LoVo (cell line): Measurements from ENCODE around the gene SS18L1.

Experiments used
- DNase-seq: peaks from one replicate; pipeline ENCODE4 v3.0.0-alpha.2; 2016; ENCODE audit warnings: low spot score

SS18L1 gene

DNA sequence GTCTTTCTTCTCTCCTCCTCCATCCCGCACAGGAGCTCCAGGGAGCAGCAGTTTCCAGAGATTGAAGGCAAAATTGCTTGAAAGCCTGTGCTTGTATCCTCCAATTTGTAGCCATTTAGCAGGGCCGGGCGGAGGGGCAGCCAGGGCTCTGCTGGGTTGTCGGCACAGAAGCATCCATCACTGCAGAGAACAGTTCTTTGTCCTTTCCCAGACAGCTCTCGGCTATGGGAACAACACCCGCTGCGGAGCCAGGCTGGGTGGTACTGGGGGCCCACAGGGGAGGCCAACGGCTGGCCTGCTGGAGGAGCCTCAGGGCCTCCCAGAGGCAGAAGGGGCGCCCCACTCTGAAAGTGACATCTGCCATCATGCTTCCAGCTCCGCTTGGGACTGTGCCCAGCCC is 68.7 kb downstream of the SS18L1 start:
- DNase-seq = no peak

DNA sequence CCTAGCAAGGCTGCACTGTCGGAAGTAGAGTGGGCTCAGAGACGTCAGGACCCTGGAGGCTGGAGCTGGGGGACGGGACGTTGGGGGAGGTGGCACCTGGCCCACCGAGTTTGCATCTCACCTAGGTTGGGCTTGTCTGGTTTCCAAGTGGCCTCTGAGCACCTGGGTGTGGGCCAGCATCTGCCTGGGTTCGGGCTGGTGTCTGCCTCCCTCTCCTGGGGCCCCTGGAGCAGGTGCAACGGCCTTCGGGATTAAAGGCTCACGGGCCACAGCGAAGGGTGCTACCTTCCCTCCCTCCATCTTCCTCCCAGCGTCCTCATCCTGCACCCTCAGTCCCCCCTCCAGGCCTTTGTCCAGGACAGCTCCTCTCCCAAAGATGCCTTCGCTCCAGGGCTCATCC is 70.5 kb downstream of the SS18L1 start:
- no peak for DNase-seq

DNA sequence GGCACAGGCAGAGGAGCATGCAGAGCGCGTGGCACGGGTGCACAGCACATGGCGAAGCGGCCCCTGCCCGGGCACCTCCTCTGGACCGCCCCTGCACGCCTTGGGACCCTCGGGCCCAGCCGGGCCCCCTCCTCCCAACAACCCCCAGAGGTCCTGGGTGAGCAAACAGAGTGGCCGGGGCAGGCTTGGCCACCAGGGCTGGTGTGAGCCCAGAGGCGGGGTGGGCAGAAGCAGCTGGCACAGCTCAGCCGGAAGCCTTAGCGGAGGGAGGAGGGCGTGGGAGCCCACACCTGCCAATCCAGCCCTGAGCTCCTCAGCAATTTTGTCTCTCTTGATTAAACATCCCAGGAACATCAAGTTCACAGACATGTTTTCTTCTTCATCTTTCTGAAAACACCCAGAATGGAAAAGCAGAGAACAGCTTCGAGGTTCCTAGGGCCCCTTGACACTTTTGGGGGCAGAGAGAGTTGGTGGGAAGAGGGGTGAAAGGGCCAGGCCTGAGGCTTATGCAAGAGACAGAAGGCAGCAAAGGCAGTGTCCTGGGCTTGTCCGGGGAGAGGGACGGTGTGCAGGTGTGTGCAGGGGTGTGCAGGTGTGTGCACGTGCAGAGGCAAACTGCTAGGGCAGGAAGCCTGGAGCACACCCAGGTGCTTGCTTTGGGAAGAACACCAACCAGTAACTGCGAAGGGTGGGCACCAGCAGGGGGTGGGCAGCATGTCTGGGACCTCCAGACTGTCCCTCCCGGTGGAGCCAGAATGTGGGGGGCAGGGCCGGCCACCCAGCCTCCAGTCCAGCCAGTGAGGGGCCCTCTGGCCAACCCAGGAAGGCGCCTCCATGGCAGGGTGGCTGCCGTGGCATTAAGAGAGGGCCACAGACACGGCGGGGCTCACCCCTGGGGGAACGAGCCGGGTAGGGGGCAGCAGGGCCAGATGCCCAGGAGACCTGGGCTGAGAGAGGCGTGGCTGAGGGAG is 71.7 kb downstream of the SS18L1 start:
- DNase-seq = no peak

DNA sequence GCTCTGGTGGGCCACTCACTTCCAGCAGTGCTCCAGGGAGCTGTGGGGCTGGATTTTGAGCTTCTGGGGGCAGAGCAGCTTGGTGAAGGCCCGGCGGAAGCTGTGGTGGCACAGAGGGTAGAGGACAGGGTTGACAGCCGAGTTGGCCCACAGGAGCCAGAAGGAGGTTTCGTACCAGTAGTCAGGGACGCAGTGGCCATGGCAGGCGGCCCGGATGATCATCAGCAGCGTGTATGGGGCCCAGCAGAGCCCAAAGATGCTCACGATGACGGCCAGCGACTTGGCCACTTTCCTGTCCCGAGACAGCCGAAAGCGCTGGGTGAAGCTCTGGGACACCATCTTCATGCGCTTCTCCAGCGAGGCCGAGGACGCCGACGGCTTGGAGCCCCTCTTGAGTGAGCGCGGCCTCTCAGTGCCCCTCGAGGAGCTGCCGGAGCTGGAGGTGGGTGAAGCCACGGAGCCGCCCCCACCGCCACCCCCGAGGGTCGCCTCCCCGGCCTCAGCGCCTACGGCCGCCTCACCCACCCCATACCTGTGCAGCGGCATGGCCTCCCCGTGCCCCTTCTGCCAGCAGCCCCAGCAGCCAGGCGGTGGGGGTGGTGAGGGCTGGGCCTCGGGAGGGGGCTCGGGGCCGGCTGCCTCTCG is 72.5 kb downstream of the SS18L1 start:
- DNase-seq = no peak

DNA sequence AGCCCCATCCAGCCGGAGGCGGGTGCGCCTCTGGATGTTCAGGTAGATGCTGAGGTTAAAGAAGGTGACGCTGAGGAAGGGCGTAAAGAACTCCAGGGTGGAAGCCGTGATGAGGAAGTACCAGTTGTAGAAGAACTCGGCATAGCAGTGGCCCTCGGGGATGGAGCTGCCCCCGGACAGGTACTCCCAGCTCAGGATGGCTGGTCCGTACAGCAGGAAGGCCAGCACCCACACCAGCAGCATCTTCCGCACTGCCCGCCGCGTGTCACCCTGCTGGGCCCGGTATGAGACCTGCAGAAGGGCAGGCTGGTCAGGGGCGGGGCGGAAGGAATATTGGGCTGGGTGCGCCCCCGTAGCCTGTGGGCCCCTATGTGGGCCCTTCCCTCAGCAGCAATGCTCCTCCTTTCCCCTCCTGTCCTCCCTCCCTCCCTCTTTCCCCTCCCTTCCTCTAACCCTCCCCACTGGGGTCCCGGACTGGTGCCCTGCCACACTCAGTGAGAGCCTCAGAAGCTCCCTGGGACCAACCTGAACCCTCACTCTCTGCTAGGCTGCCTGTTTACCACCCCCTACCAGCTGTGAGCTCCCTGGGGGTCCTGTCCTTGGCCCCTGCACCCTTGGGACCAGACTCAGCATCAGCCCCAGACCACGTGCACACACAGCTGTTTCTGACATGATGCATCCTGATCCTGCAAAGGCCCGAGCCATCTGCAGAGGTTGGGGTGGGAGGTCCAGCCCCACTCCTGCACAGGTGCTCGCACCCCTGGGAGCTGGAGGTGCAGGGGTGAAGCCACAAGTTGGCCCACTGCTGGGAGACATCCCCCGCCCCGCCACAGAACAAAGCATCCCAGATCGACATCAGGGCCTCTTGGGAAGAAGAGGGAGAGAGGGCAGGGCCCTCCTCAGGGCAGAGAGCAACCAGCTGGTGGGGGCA is 73.3 kb downstream of the SS18L1 start:
- no peak for DNase-seq

DNA sequence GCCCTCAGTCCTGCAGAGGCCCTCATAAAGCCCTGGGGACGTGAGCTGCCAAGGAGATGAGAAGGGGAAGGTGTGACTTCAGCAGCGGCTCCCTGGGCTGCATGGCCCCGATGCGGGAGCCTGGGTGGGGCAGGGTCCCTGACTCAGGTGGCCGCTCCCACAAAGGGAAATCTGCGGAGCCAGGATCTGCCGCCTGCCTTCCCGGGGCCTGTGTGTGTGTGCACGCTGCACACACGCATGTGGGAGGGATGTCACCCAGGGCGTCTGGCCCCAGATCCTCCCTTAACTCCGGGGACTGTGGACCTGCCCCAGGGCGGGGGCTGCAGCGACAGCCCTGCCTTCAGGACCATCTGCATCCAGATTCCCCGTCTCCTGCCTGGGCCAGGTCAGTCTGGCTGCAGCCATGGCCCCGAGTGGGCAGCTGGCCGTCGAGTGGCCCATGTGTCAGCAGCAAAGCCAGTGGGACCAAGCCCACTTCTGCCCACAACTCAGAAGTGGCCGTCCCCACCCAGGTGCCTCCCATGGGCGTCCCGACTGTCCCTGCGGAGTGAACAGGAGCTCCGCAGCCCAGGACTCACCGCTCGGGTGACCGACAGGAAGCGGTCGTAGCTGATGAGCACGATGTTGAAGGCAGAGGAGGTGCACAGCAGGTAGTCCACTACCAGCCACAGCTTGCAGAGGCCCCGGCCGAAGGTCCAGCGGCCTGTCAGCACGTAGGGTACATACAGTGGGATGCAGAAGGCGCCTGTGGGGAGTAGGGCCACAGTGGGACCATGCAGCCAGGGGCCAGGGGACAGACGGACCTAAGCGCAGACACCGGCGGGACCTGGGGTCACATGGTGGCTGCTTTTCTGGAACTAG is 74.6 kb downstream of the SS18L1 start:
- DNase-seq = no peak

DNA sequence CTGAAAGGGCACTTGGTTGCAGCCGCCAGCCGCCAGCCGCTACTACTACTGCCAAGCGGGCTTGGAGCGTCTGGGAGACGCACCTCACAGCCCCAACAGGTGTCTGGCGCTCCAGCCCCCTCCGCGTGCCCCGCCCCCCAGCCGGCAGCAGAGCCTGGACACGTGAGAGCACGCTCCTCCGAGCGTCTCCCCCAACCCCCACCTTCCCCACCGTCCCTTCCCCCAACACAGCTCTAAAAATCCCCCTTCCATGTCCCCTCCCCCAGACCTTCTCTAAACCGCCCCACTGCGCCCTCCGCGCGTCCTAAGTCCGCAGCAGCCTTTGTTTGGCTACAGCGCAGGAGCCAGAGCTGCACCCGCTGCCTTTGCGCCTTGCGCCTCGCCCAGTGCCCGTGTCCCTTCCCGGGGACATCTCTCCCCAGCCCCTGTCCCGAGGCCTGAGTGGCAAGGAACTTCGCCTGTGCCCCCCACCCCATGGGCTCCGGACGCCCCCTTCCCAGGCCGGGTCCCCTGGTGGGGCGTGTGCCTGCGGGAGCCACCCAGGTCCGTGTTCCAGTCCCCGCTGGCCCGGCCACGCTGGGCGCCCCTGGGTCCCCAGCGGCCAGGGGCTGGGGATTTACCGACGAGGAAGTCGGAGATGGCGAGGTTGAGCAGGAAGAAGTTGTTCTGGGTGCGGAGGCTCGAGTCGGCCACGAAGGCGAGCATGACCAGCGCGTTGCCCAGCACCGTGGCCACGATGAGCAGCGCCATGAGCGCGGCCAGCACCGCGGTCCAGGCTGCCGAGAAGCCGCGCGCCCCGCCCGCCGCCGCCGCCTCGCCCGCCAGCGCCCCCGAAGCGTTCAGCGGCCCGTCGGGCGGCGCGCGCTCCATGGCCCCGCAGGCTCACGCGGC is 75.8 kb downstream of the SS18L1 start:
- DNase-seq = no peak

DNA sequence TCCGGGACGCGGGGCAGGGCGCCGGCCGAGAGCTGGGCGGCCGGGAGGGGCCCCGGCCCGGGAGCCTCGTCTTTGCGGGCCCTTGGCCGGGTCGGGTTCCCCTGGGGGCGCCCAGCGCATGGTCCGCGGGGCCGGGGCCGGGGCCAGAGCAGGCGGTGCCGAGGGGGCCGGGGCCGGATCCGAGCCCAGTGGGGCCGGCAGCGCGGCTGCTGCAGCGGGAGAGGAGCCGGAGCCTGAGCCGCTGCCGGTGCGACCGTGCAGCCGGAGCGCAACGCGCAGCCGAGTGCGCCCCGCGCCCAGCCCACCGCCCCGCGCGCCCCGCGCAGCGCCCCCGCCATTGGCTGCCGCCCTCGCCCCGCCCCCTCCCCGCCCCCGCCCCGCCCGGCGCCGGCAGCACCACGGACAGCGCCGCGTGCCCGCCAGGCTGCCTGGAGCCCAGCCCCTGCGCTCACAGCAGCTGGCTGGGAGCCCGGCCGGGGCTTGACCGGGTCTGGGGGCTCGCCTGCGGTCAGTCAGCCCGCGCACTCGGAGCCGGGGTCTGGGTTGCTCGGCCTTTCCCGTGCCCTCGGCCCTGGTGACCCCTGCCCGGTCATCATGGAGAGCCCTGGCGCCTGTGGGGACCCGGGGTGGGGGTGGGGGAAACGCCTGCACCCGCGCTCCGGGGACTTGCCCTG is 76.6 kb downstream of the SS18L1 start, which contains the start of gene HRH3:
HRH3 (minus strand) TSS at position 287 of the 674 bp plus-strand sequence. CDS start 308 bp downstream, outside the sequence.
- DNase-seq = no peak

DNA sequence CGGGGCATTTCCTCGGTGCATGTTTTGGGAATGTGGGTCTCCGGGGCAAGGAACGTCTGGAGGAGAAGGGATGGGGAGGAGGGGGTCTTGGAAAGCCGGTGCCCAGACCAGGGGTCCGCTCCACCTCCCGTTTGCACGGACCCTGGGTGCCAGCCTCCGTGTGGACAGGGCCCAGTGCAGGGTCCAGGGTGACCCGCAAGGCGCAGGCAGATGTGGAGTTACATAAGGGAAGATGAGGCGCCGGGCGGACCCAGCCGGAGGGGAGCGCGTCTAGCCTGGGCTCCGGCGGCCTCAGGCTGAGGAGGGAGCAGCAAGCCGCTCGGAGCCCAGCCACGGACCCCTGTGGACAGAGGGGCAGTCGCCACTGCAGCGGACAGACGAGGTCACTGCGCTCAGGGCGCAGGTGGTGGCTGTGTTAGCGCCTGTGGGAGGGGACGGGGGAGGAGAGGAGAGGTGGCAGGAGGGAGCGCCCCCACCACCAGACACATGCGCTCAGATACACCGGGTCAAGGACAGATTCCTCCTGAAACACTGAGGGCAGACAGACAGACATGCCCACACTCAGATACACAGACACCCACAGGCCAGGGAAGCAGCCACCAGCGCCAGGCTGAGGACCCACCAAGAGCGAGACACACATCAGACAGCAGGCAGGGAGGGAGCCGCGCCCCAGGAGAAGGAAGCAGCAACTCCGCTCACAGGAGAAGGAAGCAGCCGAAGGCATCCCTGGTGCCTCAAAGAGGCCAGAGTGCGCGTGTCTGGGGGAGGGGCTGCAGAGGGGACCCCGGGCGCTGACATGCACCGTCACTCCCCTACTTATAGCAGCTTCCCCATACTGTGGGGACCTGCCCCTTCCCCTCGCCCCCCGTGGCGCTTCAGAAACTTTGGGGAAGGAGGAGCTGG is 77.3 kb downstream of the SS18L1 start:
- no peak for DNase-seq

DNA sequence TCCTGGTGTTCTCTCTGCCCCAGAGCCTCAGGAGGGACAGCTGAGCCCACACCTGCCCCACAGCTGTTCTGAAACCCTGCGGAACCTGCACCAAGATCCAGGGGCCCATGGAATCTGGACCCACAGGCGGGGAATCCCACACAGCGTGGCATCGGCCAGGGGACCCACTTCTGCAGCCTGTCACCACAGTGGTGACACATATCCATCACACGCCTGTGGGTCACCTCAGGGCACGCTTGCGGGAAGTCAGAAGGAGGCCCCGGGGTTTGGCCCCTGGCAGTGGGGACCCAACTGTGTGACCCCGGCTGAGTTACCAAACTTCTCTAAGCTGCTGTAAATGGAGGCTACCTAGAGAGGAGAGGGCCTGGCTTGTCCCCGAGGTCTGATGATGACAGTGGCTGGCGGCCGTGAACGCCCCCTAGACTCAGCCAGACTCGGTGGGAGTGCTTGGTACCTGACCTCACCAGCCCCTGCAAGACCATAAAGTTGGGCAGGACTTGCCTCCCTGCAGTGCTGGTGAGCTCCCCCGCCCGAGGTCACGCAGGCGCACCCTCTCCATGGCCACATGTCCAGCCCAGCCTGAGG is 78.8 kb downstream of the SS18L1 start:
- DNase-seq = no peak

DNA sequence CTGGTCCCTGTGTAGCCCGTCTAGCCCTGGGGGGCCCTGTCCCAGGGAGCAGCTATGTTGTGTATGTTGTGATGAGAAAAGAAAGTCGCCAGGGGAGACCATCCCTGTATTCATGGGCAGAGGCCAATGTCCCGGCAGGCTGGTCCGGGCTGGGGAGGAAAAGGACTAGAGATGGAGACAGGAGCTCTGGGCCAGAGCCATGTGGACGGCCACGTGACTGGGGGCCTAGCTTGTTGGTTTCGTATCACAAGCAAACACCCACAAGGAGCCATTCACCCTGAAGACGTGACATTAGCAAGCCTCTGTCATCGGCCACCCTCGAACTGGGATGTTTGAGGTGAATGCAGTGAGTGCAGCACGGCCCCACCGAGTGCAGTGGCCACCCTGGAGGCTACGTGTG is 79.4 kb downstream of the SS18L1 start:
- DNase-seq = no peak

DNA sequence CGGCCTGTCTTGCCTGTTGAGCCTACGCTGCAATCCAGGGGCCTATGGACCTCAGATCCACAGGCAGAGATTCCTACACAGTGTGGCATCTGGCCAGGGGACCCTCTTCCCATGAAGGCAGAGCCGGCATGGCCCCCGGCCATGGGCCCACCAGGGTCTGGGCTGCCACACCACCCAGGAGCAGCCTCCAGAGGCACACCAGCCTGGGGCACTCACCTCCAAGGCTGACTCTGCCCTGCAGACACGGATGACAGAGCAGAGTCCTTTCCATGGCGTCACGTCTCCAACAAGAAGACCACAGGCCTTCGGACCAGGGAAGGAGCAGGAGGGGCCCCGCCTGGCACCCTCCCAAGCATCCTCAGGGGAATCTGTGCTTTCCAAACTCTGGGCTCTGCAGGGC is 80.0 kb downstream of the SS18L1 start:
- no peak for DNase-seq

DNA sequence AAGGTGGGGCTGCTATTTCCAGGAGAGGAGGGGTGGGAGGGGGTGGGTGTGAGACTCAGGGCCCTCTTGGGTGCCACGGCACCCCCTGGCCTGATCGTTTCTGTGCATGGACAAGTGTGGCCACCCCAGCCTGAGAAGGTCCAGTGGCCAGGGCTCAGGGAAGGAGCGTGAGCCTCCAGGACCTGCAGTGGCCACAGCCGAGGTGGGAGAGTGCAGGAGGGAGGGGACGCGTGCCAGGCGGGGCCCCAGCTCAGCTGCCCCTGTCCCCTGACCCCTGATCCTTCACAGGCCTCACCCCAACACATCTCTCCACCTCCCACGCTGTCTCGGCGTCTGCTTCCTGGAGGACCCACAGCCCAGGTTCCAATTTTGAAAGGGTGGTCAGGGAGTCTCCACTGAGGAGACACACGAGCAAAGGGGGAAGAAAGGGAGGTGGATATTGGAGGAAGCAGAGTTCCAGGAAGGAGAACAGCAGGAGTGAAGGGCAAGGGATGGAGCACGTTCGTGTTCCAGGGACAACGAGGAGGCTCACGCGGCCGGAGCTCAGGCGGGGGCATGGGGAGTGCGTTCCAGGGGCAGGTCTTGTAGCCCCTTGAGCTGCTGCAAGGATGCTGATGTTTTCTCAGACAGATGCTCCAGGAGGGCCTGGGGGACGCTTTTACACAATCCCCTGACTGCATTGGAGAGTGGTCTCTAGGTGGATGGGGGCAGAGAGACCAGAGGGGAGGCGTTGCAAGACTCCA is 80.7 kb downstream of the SS18L1 start:
- no peak for DNase-seq

DNA sequence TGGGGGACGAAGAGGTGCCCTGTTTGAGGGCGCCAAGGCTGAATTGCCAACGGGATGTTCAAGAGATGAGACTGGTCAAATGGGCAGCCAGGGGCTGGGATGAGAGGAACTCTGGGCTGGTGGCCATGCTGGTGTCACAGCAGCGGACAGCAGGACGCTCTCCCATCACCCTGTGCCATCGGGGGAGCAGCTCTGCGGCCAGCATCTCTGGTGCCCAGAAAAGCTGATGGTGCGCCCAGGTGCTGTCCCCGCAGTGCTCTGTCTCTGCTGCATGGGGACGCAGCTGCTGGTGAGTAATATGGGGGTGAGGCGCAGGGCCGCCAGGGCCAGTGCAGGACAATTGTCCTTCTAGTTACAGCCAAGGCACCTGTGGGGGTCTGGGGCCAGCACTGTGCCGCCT is 81.5 kb downstream of the SS18L1 start:
- no peak for DNase-seq

DNA sequence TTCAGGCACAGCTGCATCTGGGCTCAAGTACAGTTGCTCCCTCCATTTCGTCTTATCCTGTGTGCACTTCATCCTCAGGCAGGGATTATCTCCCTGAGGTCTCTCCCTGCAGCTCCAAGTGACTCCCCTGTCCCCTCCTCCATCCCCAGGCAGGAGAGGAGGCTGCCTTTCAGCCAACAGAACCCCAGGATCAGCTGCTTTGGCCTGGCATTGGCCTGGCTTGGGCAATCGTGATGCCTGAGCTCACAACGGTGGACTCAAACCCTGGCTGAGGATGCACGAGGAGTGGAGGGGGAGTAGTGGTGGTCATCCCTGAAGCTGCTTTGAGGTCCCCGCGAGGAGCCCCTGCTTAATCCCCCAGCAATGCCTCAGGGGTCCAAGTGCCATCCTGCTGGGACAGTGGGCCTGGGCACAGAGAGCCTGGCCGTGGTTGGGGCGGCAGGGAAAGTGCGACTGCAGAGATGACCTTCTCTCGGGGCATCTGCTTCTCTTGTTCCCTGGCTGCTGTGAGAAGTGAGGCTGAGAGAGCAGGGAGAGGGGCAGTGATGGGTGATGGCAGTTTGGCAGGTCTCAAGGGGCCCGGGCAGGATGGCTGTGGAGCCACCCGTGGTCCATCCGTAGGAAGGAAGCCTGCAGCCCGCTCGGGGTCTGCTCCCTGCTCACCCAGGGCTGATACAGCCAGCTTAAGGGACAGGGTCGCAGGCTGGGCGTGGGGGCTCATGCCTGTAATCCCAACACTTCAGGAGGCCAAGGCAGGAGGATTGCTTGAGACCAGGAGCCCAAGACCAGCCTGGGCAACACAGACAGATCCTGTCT is 82.5 kb downstream of the SS18L1 start:
- no peak for DNase-seq
